ENCODE results near the gene SYT8. TPM values are rescaled to one million over a fixed set of nuclear protein-coding genes. Genes with fewer than 3 reads are reported as not detected.

SYT8 gene
- total and polyA plus RNA-seq, 2 of the 8 experiments (the other 6 are each of a cell fraction or from before 2014, with no cell fraction given), result not detected

DNA sequence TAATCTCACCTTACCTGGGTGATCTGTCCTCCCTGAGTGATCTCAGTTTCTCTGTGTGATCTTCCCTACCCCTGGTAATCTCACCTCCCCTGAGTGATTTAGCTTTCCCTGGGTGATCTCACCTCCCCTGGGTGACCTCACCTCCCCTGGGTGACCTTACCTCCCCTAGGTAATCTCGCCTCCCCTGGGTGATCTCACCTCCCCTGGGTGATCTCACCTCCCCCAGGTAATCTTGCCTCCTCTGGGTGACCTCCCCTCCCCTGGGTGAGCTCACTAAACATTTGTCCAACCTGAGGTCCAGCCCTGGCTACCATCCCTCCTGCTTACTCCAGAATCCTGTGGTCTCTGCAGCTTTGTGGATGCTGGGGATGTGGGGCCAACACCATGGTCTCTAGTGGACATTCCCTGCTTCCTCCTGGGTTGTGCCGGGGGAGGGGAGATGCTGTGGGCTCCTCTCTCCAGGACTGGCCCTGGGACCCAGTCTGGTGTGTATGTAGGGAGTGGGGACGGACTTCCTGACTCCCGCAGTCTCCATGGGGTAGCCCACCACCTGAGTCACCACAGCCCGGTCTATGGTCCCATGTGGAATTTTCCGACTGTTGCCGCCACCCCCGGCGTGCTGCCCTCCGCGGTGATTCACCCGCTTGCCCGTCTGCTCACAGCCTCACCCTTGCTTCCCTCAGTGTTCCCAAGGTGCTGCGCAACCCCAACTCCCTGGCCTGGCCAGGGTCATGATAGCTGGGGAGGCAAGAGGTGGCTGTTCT is 28.0 kb downstream of the SYT8 start (continued):
- TF ChIP-seq, protein P1, sequence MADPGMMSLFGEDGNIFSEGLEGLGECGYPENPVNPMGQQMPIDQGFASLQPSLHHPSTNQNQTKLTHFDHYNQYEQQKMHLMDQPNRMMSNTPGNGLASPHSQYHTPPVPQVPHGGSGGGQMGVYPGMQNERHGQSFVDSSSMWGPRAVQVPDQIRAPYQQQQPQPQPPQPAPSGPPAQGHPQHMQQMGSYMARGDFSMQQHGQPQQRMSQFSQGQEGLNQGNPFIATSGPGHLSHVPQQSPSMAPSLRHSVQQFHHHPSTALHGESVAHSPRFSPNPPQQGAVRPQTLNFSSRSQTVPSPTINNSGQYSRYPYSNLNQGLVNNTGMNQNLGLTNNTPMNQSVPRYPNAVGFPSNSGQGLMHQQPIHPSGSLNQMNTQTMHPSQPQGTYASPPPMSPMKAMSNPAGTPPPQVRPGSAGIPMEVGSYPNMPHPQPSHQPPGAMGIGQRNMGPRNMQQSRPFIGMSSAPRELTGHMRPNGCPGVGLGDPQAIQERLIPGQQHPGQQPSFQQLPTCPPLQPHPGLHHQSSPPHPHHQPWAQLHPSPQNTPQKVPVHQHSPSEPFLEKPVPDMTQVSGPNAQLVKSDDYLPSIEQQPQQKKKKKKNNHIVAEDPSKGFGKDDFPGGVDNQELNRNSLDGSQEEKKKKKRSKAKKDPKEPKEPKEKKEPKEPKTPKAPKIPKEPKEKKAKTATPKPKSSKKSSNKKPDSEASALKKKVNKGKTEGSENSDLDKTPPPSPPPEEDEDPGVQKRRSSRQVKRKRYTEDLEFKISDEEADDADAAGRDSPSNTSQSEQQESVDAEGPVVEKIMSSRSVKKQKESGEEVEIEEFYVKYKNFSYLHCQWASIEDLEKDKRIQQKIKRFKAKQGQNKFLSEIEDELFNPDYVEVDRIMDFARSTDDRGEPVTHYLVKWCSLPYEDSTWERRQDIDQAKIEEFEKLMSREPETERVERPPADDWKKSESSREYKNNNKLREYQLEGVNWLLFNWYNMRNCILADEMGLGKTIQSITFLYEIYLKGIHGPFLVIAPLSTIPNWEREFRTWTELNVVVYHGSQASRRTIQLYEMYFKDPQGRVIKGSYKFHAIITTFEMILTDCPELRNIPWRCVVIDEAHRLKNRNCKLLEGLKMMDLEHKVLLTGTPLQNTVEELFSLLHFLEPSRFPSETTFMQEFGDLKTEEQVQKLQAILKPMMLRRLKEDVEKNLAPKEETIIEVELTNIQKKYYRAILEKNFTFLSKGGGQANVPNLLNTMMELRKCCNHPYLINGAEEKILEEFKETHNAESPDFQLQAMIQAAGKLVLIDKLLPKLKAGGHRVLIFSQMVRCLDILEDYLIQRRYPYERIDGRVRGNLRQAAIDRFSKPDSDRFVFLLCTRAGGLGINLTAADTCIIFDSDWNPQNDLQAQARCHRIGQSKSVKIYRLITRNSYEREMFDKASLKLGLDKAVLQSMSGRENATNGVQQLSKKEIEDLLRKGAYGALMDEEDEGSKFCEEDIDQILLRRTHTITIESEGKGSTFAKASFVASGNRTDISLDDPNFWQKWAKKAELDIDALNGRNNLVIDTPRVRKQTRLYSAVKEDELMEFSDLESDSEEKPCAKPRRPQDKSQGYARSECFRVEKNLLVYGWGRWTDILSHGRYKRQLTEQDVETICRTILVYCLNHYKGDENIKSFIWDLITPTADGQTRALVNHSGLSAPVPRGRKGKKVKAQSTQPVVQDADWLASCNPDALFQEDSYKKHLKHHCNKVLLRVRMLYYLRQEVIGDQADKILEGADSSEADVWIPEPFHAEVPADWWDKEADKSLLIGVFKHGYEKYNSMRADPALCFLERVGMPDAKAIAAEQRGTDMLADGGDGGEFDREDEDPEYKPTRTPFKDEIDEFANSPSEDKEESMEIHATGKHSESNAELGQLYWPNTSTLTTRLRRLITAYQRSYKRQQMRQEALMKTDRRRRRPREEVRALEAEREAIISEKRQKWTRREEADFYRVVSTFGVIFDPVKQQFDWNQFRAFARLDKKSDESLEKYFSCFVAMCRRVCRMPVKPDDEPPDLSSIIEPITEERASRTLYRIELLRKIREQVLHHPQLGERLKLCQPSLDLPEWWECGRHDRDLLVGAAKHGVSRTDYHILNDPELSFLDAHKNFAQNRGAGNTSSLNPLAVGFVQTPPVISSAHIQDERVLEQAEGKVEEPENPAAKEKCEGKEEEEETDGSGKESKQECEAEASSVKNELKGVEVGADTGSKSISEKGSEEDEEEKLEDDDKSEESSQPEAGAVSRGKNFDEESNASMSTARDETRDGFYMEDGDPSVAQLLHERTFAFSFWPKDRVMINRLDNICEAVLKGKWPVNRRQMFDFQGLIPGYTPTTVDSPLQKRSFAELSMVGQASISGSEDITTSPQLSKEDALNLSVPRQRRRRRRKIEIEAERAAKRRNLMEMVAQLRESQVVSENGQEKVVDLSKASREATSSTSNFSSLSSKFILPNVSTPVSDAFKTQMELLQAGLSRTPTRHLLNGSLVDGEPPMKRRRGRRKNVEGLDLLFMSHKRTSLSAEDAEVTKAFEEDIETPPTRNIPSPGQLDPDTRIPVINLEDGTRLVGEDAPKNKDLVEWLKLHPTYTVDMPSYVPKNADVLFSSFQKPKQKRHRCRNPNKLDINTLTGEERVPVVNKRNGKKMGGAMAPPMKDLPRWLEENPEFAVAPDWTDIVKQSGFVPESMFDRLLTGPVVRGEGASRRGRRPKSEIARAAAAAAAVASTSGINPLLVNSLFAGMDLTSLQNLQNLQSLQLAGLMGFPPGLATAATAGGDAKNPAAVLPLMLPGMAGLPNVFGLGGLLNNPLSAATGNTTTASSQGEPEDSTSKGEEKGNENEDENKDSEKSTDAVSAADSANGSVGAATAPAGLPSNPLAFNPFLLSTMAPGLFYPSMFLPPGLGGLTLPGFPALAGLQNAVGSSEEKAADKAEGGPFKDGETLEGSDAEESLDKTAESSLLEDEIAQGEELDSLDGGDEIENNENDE (IDR thresholded peaks at IDR 0.05; ENCODE audit: insufficient replicate concordance, low read length), result no peak
- no peak for TF ChIP-seq ZNF274 (IDR thresholded peaks at IDR 0.05; ENCODE audit: borderline replicate concordance, extremely low read depth, low read length)
- TF ChIP-seq BRCA1 (IDR thresholded peaks at IDR 0.05; ENCODE audit: low read depth, low read length), result no peak
- no peak for TF ChIP-seq TAF1 (IDR thresholded peaks at IDR 0.05; ENCODE audit: low read depth, low read length)
- TF ChIP-seq, protein P2, sequence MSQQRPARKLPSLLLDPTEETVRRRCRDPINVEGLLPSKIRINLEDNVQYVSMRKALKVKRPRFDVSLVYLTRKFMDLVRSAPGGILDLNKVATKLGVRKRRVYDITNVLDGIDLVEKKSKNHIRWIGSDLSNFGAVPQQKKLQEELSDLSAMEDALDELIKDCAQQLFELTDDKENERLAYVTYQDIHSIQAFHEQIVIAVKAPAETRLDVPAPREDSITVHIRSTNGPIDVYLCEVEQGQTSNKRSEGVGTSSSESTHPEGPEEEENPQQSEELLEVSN (IDR thresholded peaks at IDR 0.05), result no peak
- no peak for TF ChIP-seq RFX5 (IDR thresholded peaks at IDR 0.05; ENCODE audit: borderline replicate concordance, low read depth, low read length)
- TF ChIP-seq SIRT6 (IDR thresholded peaks at IDR 0.05; ENCODE audit: low read length), result no peak
- no peak for TF ChIP-seq HDAC6 (IDR thresholded peaks at IDR 0.05; ENCODE audit: low read depth, low read length)
- no peak for TF ChIP-seq TEAD4 (IDR thresholded peaks at IDR 0.05; ENCODE audit: low read depth, low read length)
- no peak for TF ChIP-seq MAFK (IDR thresholded peaks at IDR 0.05; ENCODE audit: low read depth, low read length)
- TF ChIP-seq KDM5A (IDR thresholded peaks at IDR 0.05; ENCODE audit: low read length), result no peak
